Endothelial cell of umbilical vein (primary cell): ENCODE results near the gene TEX35. TPM values are rescaled to one million over a fixed set of nuclear protein-coding genes. Genes with fewer than 3 reads are reported as not detected.

ENCODE experiments used
- BruUV-seq: library from RNA; stranded (reverse); fragments of 400-500 nt; replicated peaks from 2 replicates; lab custom pipeline; 2021; lab: Mats Ljungman, UMichigan
- CTCF ChIA-PET: fragments of 300-600, 350-600 bp; sonication (Branson Sonifier 250); formaldehyde crosslinking; loops from one replicate; lab custom pipeline; 2021; ENCODE audit warnings: antibody characterized with exemption, inconsistent platforms; lab: Charles Lee
- POLR2A ChIA-PET: fragments of 300-600, 350-600 bp; sonication (Branson Sonifier 250); formaldehyde crosslinking; loops from one replicate; lab custom pipeline; 2021; ENCODE audit warnings: antibody characterized with exemption, inconsistent platforms; lab: Charles Lee
- DNase-seq: peaks from one replicate; pipeline ENCODE4 v3.0.0-alpha.2; 2011; ENCODE audit warnings: low read depth, low spot score
- FAIRE-seq: peaks from 2 replicates; lab custom pipeline; 2011; peaks lifted over from hg19 to GRCh38; lab: Jason Lieb, UNC
- H2AFZ ChIP-seq: 2 replicates; pipeline ENCODE4 v1.6.0; 2012; ENCODE audit warnings: low read depth, low read length, control low read depth, inconsistent platforms
- H3K27ac ChIP-seq: 2 replicates; pipeline ENCODE4 v1.5.1; 2011; ENCODE audit warnings: low read depth, mild to moderate bottlenecking, control low read depth, low read length, moderate library complexity; ENCODE audit not compliant: insufficient read depth
- H3K27me3 ChIP-seq, 2 experiments: 2 replicates each; pipeline versions ENCODE4 v1.6.0 to v1.6.1; 2011; ENCODE audit warnings: low read length in 2 of 2, mixed read lengths in 1 of 2; ENCODE audit not compliant: control insufficient read depth in 2 of 2, insufficient read depth in 2 of 2
- H3K36me3 ChIP-seq, 2 experiments: 2 replicates in 1 of 2; 3 replicates in 1 of 2; pipeline ENCODE4 v1.5.1; 2011; ENCODE audit warnings: low read length in 2 of 2, mild to moderate bottlenecking in 1 of 2, moderate library complexity in 1 of 2; ENCODE audit not compliant: control insufficient read depth in 2 of 2, insufficient read depth in 2 of 2; ENCODE audit errors: extremely low read depth in 1 of 2
- H3K4me1 ChIP-seq: 3 replicates; pipeline ENCODE4 v1.5.1; 2011; ENCODE audit warnings: mild to moderate bottlenecking, low read length; ENCODE audit not compliant: control insufficient read depth, insufficient read depth; ENCODE audit errors: extremely low read depth
- H3K4me2 ChIP-seq: 2 replicates; pipeline ENCODE4 v1.6.1; 2011; ENCODE audit warnings: low read length, control low read depth, mixed read lengths; ENCODE audit not compliant: insufficient read depth
- H3K4me3 ChIP-seq, 3 experiments: fragments of 200-600 bp in 1 of 3; sonication (generic), shearing (Covaris generic) in 1 of 3; replicated peaks in 1 of 3; 2 replicates each; pipeline ENCODE4 v1.5.1; 2011 to 2016; ENCODE audit warnings: control low read depth in 3 of 3, low read length in 3 of 3, mild to moderate bottlenecking in 2 of 3, inconsistent platforms in 1 of 3, low read depth in 1 of 3, moderate library complexity in 1 of 3; ENCODE audit not compliant: insufficient read depth in 1 of 3
- H3K79me2 ChIP-seq: 2 replicates; pipeline ENCODE4 v1.6.0; 2012; ENCODE audit warnings: low read length, inconsistent platforms; ENCODE audit not compliant: control insufficient read depth, insufficient read depth
- H3K9ac ChIP-seq: replicated peaks from 2 replicates; pipeline ENCODE3; 2011; ENCODE audit warnings: low read length, control low read depth; ENCODE audit not compliant: insufficient read depth; ENCODE audit errors: extremely low read depth
- H3K9me1 ChIP-seq: replicated peaks from 3 replicates; pipeline ENCODE4 v1.6.0; 2011; ENCODE audit warnings: mild to moderate bottlenecking, low read length; ENCODE audit not compliant: control insufficient read depth, insufficient read depth; ENCODE audit errors: extremely low read depth
- H3K9me3 ChIP-seq: replicated peaks from 2 replicates; pipeline ENCODE4 v1.5.1; 2012; ENCODE audit warnings: low read length, inconsistent platforms; ENCODE audit not compliant: control insufficient read depth, insufficient read depth
- H4K20me1 ChIP-seq: replicated peaks from 2 replicates; pipeline ENCODE3; 2011; ENCODE audit warnings: mild to moderate bottlenecking, low read length; ENCODE audit not compliant: control insufficient read depth, insufficient read depth; ENCODE audit errors: extremely low read depth
- CTCF ChIP-seq, 2 donors: IDR thresholded peaks; 1 replicate in 1 of 2; 2 replicates in 1 of 2; pipeline ENCODE4 v1.5.1; 2011; ENCODE audit warnings: low read length in 2 of 2, mild to moderate bottlenecking in 2 of 2, moderate library complexity in 2 of 2, control low read depth in 1 of 2, inconsistent platforms in 1 of 2, low read depth in 1 of 2; ENCODE audit not compliant: insufficient read depth in 1 of 2; ENCODE audit errors: extremely low read depth in 1 of 2
- EZH2 ChIP-seq: IDR thresholded peaks from 2 replicates; pipeline ENCODE4 v1.6.1; 2012; ENCODE audit warnings: borderline replicate concordance, low read depth, mild to moderate bottlenecking, moderate library complexity, low read length, inconsistent platforms; ENCODE audit not compliant: severe bottlenecking
- FOS ChIP-seq: IDR thresholded peaks from 2 replicates; pipeline ENCODE4 v1.6.1; 2011; ENCODE audit warnings: mild to moderate bottlenecking, low read length, moderate library complexity, borderline replicate concordance; ENCODE audit not compliant: insufficient read depth
- GATA2 ChIP-seq: IDR thresholded peaks from 2 replicates; pipeline ENCODE4 v1.7.0; 2011; ENCODE audit warnings: low read depth, mild to moderate bottlenecking, moderate library complexity, mixed read lengths, low read length; ENCODE audit not compliant: insufficient read length, insufficient read depth
- JUN ChIP-seq: IDR thresholded peaks from 2 replicates; pipeline ENCODE4 v1.6.1; 2011; ENCODE audit warnings: borderline replicate concordance, low read depth; ENCODE audit not compliant: insufficient read length, insufficient read depth
- MAX ChIP-seq: IDR thresholded peaks from 2 replicates; pipeline ENCODE4 v1.6.1; 2011; ENCODE audit not compliant: insufficient read depth, insufficient read length
- MYC ChIP-seq: IDR thresholded peaks from one replicate; pipeline ENCODE4 v1.6.1; 2011; ENCODE audit warnings: mild to moderate bottlenecking, low read depth, low read length
- POLR2A ChIP-seq: IDR thresholded peaks from 2 replicates; pipeline ENCODE4 v1.6.1; 2012; ENCODE audit warnings: low read depth, mild to moderate bottlenecking, control low read depth, low read length
- POLR2AphosphoS5 ChIP-seq: IDR thresholded peaks from 2 replicates; pipeline ENCODE4 v1.6.1; 2012; ENCODE audit warnings: low read depth, mild to moderate bottlenecking, control low read depth, low read length, moderate library complexity; ENCODE audit not compliant: insufficient read depth
- dilution Hi-C: fragments of 300-500 bp; cut with MboI; formaldehyde crosslinking; loops from one replicate; pipeline ENCODE4 v1.15.0; 2019; ENCODE audit warnings: low sequenced_read_pairs; ENCODE audit not compliant: extremely low pct_ligation_motif_present
- intact Hi-C: fragments of 100-400 bp; cut with micrococcal nuclease; formaldehyde crosslinking; loops from one replicate; pipeline ENCODE4 v1.10.0; 2022
- polyA plus RNA-seq, 4 experiments: library from polyadenylated mRNA; depleted of rRNA in 3 of 4; stranded (reverse) in 3 of 4; unstranded in 1 of 4; fragments of >200 nt; gene quantifications; 2 replicates each; pipeline versions ENCODE4 v1.2.1 to v1.2.3, GENCODE V29; 2011 to 2012; ENCODE audit warnings: missing spikeins in 1 of 4
- total RNA-seq: library from RNA; stranded (reverse); gene quantifications from 2 replicates; pipeline ENCODE4 v1.2.3, GENCODE V29; 2021

TEX35 gene
- total and polyA plus RNA-seq, 2 donors (not counting 3 experiments of a cell fraction or from before 2014, with no cell fraction given), result not detected

GRCh38 chr1:178528228-178528952 is 15.5 kb downstream of the TEX35 start:
- no peak overlapping the region for H2AFZ ChIP-seq
- H4K20me1 ChIP-seq, result no peaks in the 10 kb centered on the region
- H3K9me3 ChIP-seq, result no peaks in the 10 kb centered on the region
- H3K36me3 ChIP-seq, result no peaks in the 10 kb centered on the region
- no TSS peak for BruUV-seq
- no peaks in the 10 kb centered on the region for H3K27me3 ChIP-seq
- FAIRE-seq (no peak), DNase-seq (no peak)
- no peak for TF ChIP-seq CTCF (IDR thresholded peaks at IDR 0.05; ENCODE audit: extremely low read depth in 1 of 2, insufficient read depth in 1 of 2, low read depth in 1 of 2, low read length in 2 of 2)
- TF ChIP-seq JUN, result no peak
- no peak for TF ChIP-seq POLR2A
- no peak for TF ChIP-seq MAX
- TF ChIP-seq EZH2, result no peak
- no peak for TF ChIP-seq GATA2
- TF ChIP-seq MYC, result no peak
- no peak for TF ChIP-seq FOS
- no peak for TF ChIP-seq POLR2AphosphoS5
- H3K4me2 ChIP-seq, result no peak overlapping the region
- no peaks in the 10 kb centered on the region for H3K79me2 ChIP-seq
- H3K27ac ChIP-seq, result no peak overlapping the region
- dilution Hi-C loops, result no loop called here
- intact Hi-C loops, result no loop called here
- no peak overlapping the region for H3K9ac ChIP-seq
- ChIA-PET CTCF (interaction anchor here (0.6 to 7.4 kb wide), 7 partner anchors 14 to 474 kb away, joined by 3 to 88 read pairs (median 4); no protein-coding TSS in a partner anchor), POLR2A (no interaction called here)
- no peaks in the 10 kb centered on the region for H3K9me1 ChIP-seq
- H3K4me1 ChIP-seq, result no peaks in the 10 kb centered on the region
- no peak overlapping the region for H3K4me3 ChIP-seq
